GM12875 (cell line): ENCODE results near the gene UBA1.

Experiments used
- H3K4me3 ChIP-seq: one replicate; pipeline ENCODE4 v1.5.1; 2011; ENCODE audit warnings: low read depth, low read length, control low read depth
- CTCF ChIP-seq: IDR thresholded peaks from 2 replicates; pipeline ENCODE4 v1.5.1; 2011; ENCODE audit warnings: low read depth, mild to moderate bottlenecking, control low read depth, inconsistent platforms, low read length, moderate library complexity, borderline replicate concordance; ENCODE audit not compliant: insufficient read depth

UBA1 gene

GRCh38 chrX:47240619-47241018 is 47.0 kb downstream of the UBA1 start:
- H3K4me3 ChIP-seq, result no peak overlapping the region
- TF ChIP-seq CTCF, result no peak

GRCh38 chrX:47241201-47242011 is 47.8 kb downstream of the UBA1 start:
- no peak for TF ChIP-seq CTCF
- no peak overlapping the region for H3K4me3 ChIP-seq

GRCh38 chrX:47242321-47242720 is 48.7 kb downstream of the UBA1 start:
- H3K4me3 ChIP-seq, result no peak overlapping the region
- TF ChIP-seq CTCF, result no peak

- no peak overlapping the region for H3K4me3 ChIP-seq
- TF ChIP-seq CTCF, result no peak
Measured at GRCh38 chrX:47243351-47243750, 49.7 kb downstream of the UBA1 start.

GRCh38 chrX:47244676-47245075 is 51.0 kb downstream of the UBA1 start:
- H3K4me3 ChIP-seq, result no peak overlapping the region
- TF ChIP-seq CTCF, result no peak

- TF ChIP-seq CTCF, result no peak
- no peak overlapping the region for H3K4me3 ChIP-seq
Measured at GRCh38 chrX:47245156-47245555, 51.5 kb downstream of the UBA1 start.
